ENCODE data around the gene TAF4. TPM values are rescaled to one million over a fixed set of nuclear protein-coding genes. Genes with fewer than 3 reads are reported as not detected.

The TAF4 gene
- total and polyA plus RNA-seq, 2 donors (not counting 3 experiments of a cell fraction or from before 2014, with no cell fraction given) = 6.1 to 19.5 TPM

- no peaks in the 10 kb centered on the region for H4K20me1 ChIP-seq (replicated peaks; ENCODE audit: control insufficient read depth, extremely low read depth, insufficient read depth, low read length)
- DNase-seq (ENCODE audit: low read depth, low spot score) (no peak), FAIRE-seq (no peak)
- BruUV-seq (replicated peaks) = no TSS peak
- H3K4me3 ChIP-seq (replicated peaks in 1 of 3; ENCODE audit: insufficient read depth in 1 of 3, low read depth in 1 of 3, low read length in 3 of 3) = no peak overlapping the region
- dilution Hi-C loops (cut with MboI; ENCODE audit: extremely low pct_ligation_motif_present, low sequenced_read_pairs) = no loop called here
- POLR2A ChIA-PET = no interaction called here
- TF ChIP-seq, protein P1, sequence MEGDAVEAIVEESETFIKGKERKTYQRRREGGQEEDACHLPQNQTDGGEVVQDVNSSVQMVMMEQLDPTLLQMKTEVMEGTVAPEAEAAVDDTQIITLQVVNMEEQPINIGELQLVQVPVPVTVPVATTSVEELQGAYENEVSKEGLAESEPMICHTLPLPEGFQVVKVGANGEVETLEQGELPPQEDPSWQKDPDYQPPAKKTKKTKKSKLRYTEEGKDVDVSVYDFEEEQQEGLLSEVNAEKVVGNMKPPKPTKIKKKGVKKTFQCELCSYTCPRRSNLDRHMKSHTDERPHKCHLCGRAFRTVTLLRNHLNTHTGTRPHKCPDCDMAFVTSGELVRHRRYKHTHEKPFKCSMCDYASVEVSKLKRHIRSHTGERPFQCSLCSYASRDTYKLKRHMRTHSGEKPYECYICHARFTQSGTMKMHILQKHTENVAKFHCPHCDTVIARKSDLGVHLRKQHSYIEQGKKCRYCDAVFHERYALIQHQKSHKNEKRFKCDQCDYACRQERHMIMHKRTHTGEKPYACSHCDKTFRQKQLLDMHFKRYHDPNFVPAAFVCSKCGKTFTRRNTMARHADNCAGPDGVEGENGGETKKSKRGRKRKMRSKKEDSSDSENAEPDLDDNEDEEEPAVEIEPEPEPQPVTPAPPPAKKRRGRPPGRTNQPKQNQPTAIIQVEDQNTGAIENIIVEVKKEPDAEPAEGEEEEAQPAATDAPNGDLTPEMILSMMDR (IDR thresholded peaks at IDR 0.05; ENCODE audit: extremely low read depth in 1 of 2, insufficient read depth in 1 of 2, low read depth in 1 of 2, low read length in 2 of 2) = no peak
- no peak for TF ChIP-seq MAX (IDR thresholded peaks at IDR 0.05; ENCODE audit: insufficient read depth, insufficient read length)
- TF ChIP-seq FOS (IDR thresholded peaks at IDR 0.05; ENCODE audit: borderline replicate concordance, insufficient read depth, low read length) = no peak
- no peak for TF ChIP-seq JUN (IDR thresholded peaks at IDR 0.05; ENCODE audit: borderline replicate concordance, insufficient read depth, insufficient read length, low read depth)
- no peaks in the 10 kb centered on the region for H3K27me3 ChIP-seq (ENCODE audit: control insufficient read depth in 2 of 2, insufficient read depth in 2 of 2, low read length in 2 of 2)
- H3K9ac ChIP-seq (replicated peaks; ENCODE audit: extremely low read depth, insufficient read depth, low read length) = no peak overlapping the region
- intact Hi-C loops (cut with micrococcal nuclease) = no loop called here
- no peak overlapping the region for H2AFZ ChIP-seq (ENCODE audit: low read depth, low read length)
- no peak overlapping the region for H3K27ac ChIP-seq (ENCODE audit: insufficient read depth, low read depth, low read length)
- no peaks in the 10 kb centered on the region for H3K9me3 ChIP-seq (replicated peaks; ENCODE audit: control insufficient read depth, insufficient read depth, low read length)
- H3K4me2 ChIP-seq (ENCODE audit: insufficient read depth, low read length) = no peak overlapping the region
- no peaks in the 10 kb centered on the region for H3K79me2 ChIP-seq (ENCODE audit: control insufficient read depth, insufficient read depth, low read length)
- H3K4me1 ChIP-seq (ENCODE audit: control insufficient read depth, extremely low read depth, insufficient read depth, low read length) = no peaks in the 10 kb centered on the region
- H3K36me3 ChIP-seq (ENCODE audit: control insufficient read depth in 2 of 2, extremely low read depth in 1 of 2, insufficient read depth in 2 of 2, low read length in 2 of 2) = peaks cover 10 to 40% of the 10 kb centered on the region in 2 experiments
- no peaks in the 10 kb centered on the region for H3K9me1 ChIP-seq (replicated peaks; ENCODE audit: control insufficient read depth, extremely low read depth, insufficient read depth, low read length)
- CTCF ChIA-PET = no interaction called here
Measured at GRCh38 chr20:62007127-62007647, 58.5 kb downstream of the TAF4 start.

GRCh38 chr20:62006482-62006881 lies 59.2 kb downstream of the TAF4 start:
- Histone ChIP-seq H2AFZ (ENCODE audit: low read depth, low read length) (no peak overlapping the region), H3K27ac (ENCODE audit: insufficient read depth, low read depth, low read length) (no peak overlapping the region), H3K79me2 (ENCODE audit: control insufficient read depth, insufficient read depth, low read length) (no peaks in the 10 kb centered on the region), H3K4me2 (ENCODE audit: insufficient read depth, low read length) (no peak overlapping the region), H3K27me3 (ENCODE audit: control insufficient read depth in 2 of 2, insufficient read depth in 2 of 2, low read length in 2 of 2) (no peaks in the 10 kb centered on the region), H3K4me3 (replicated peaks in 1 of 3; ENCODE audit: insufficient read depth in 1 of 3, low read depth in 1 of 3, low read length in 3 of 3) (no peak overlapping the region), H3K9me1 (replicated peaks; ENCODE audit: control insufficient read depth, extremely low read depth, insufficient read depth, low read length) (no peaks in the 10 kb centered on the region), H3K4me1 (ENCODE audit: control insufficient read depth, extremely low read depth, insufficient read depth, low read length) (no peaks in the 10 kb centered on the region), H3K36me3 (ENCODE audit: control insufficient read depth in 2 of 2, extremely low read depth in 1 of 2, insufficient read depth in 2 of 2, low read length in 2 of 2) (peaks cover 10 to 35% of the 10 kb centered on the region in 2 experiments), H3K9me3 (replicated peaks; ENCODE audit: control insufficient read depth, insufficient read depth, low read length) (no peaks in the 10 kb centered on the region), H3K9ac (replicated peaks; ENCODE audit: extremely low read depth, insufficient read depth, low read length) (no peak overlapping the region), H4K20me1 (replicated peaks; ENCODE audit: control insufficient read depth, extremely low read depth, insufficient read depth, low read length) (no peaks in the 10 kb centered on the region)
- intact Hi-C loops (cut with micrococcal nuclease) (no loop called here), dilution Hi-C loops (cut with MboI; ENCODE audit: extremely low pct_ligation_motif_present, low sequenced_read_pairs) (no loop called here)
- CTCF ChIA-PET = no interaction called here
- TF ChIP-seq POLR2A (IDR thresholded peaks at IDR 0.05; ENCODE audit: low read depth, low read length) = no peak
- TF ChIP-seq MYC (IDR thresholded peaks at IDR 0.05; ENCODE audit: low read depth, low read length) = no peak
- TF ChIP-seq POLR2AphosphoS5 (IDR thresholded peaks at IDR 0.05; ENCODE audit: insufficient read depth, low read depth, low read length) = no peak
- no peak for TF ChIP-seq JUN (IDR thresholded peaks at IDR 0.05; ENCODE audit: borderline replicate concordance, insufficient read depth, insufficient read length, low read depth)
- TF ChIP-seq, protein P1 (IDR thresholded peaks at IDR 0.05; ENCODE audit: extremely low read depth in 1 of 2, insufficient read depth in 1 of 2, low read depth in 1 of 2, low read length in 2 of 2) = no peak
- no peak for TF ChIP-seq MAX (IDR thresholded peaks at IDR 0.05; ENCODE audit: insufficient read depth, insufficient read length)
- TF ChIP-seq EZH2 (IDR thresholded peaks at IDR 0.05; ENCODE audit: borderline replicate concordance, low read depth, low read length, severe bottlenecking) = no peak
- TF ChIP-seq GATA2 (IDR thresholded peaks at IDR 0.05; ENCODE audit: insufficient read depth, insufficient read length, low read depth, low read length) = no peak
- TF ChIP-seq FOS (IDR thresholded peaks at IDR 0.05; ENCODE audit: borderline replicate concordance, insufficient read depth, low read length) = no peak
- no peak for DNase-seq (ENCODE audit: low read depth, low spot score)
- no TSS peak for BruUV-seq (replicated peaks)
- FAIRE-seq = no peak
- POLR2A ChIA-PET = no interaction called here

Measured in endothelial cell of umbilical vein (primary cell).